Measurements from ENCODE around the gene MGAT3.
"Not testable (repeated sequence)": the region's sequence is repeated elsewhere in the genome, so short reads cannot be mapped to it uniquely, and the experiment has no call there.

DNA sequence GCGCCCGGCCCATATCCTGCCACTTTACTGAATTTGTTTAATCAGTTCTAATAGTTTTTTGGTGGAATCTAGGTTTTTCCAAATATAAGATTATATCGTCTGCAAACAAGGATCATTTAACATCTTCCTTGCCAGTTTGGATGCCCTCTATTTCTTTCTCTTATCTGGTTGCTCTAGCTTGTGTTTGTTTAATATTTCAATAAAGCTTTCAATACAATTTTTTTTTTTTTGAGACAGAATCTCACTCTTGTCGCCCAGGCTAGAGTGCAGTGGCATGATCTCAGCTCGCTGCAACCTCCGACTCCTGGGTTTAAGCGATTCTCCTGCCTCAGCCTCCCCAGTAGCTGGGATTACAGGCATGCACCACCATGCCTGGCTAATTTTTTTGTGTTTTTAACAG lies 43.6 kb upstream of the MGAT3 start:
- TF ChIP-seq, protein P1, sequence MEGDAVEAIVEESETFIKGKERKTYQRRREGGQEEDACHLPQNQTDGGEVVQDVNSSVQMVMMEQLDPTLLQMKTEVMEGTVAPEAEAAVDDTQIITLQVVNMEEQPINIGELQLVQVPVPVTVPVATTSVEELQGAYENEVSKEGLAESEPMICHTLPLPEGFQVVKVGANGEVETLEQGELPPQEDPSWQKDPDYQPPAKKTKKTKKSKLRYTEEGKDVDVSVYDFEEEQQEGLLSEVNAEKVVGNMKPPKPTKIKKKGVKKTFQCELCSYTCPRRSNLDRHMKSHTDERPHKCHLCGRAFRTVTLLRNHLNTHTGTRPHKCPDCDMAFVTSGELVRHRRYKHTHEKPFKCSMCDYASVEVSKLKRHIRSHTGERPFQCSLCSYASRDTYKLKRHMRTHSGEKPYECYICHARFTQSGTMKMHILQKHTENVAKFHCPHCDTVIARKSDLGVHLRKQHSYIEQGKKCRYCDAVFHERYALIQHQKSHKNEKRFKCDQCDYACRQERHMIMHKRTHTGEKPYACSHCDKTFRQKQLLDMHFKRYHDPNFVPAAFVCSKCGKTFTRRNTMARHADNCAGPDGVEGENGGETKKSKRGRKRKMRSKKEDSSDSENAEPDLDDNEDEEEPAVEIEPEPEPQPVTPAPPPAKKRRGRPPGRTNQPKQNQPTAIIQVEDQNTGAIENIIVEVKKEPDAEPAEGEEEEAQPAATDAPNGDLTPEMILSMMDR (IDR thresholded peaks at IDR 0.05; ENCODE audit: insufficient read depth, low read length) = not testable (repeated sequence)
- TF ChIP-seq, protein P2, sequence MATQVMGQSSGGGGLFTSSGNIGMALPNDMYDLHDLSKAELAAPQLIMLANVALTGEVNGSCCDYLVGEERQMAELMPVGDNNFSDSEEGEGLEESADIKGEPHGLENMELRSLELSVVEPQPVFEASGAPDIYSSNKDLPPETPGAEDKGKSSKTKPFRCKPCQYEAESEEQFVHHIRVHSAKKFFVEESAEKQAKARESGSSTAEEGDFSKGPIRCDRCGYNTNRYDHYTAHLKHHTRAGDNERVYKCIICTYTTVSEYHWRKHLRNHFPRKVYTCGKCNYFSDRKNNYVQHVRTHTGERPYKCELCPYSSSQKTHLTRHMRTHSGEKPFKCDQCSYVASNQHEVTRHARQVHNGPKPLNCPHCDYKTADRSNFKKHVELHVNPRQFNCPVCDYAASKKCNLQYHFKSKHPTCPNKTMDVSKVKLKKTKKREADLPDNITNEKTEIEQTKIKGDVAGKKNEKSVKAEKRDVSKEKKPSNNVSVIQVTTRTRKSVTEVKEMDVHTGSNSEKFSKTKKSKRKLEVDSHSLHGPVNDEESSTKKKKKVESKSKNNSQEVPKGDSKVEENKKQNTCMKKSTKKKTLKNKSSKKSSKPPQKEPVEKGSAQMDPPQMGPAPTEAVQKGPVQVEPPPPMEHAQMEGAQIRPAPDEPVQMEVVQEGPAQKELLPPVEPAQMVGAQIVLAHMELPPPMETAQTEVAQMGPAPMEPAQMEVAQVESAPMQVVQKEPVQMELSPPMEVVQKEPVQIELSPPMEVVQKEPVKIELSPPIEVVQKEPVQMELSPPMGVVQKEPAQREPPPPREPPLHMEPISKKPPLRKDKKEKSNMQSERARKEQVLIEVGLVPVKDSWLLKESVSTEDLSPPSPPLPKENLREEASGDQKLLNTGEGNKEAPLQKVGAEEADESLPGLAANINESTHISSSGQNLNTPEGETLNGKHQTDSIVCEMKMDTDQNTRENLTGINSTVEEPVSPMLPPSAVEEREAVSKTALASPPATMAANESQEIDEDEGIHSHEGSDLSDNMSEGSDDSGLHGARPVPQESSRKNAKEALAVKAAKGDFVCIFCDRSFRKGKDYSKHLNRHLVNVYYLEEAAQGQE (IDR thresholded peaks at IDR 0.05; ENCODE audit: insufficient replicate concordance, low read depth) = not testable (repeated sequence)
- TF ChIP-seq POLR2AphosphoS5 (IDR thresholded peaks at IDR 0.05; ENCODE audit: low read depth); SPI1 (IDR thresholded peaks at IDR 0.05; ENCODE audit: borderline replicate concordance, low read depth): not testable (repeated sequence)
